GM11168 (cell line): Measurements from ENCODE around the gene SMIM5.

Experiments used
- in situ Hi-C: fragments of 300-500 bp; cut with MboI; formaldehyde crosslinking; loops from one replicate; pipeline ENCODE4 v1.12.0; 2022; ENCODE audit warnings: low sequenced_read_pairs; ENCODE audit not compliant: unreplicated experiment

Gene SMIM5

DNA sequence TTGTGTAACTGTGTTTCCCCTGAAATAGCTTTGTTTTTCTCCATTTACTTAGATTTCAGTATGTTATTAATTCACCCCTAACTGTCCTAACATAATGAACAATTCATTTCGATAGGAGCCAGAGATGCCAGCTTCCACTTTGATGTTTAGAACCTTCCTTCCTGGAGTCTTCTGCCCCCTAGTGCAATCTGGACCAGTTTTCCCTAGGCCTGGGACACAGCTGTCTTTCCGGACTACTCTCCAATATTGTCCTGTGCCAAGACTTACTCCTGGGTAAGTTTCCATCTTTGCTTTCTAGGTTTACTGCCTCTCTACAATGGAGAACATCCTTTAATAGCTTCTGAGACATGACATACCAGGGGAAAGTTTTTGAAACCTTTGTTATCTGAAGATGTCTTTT is 20.9 kb downstream of the SMIM5 start:
- in situ Hi-C loops = no loop called here

DNA sequence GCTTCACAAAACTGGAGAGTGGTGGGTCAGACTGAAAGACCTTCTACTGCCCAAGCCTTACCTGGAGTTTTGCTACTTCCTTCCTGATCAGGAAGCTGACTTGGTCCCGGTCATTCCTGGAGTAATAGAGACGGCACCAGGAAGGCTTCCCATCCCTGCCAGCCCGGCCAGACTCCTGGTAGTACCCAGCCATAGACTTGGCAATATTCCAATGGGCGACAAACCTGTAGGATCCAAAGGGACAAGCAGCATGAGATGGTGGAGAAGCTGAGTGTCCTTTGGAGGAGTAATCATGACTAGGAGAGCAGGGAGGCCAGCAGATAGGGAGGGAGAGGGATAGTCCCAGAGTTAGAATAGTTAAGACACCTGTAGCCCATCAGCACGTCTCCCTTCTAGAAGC is 25.0 kb downstream of the SMIM5 start:
- in situ Hi-C loops = no loop called here

DNA sequence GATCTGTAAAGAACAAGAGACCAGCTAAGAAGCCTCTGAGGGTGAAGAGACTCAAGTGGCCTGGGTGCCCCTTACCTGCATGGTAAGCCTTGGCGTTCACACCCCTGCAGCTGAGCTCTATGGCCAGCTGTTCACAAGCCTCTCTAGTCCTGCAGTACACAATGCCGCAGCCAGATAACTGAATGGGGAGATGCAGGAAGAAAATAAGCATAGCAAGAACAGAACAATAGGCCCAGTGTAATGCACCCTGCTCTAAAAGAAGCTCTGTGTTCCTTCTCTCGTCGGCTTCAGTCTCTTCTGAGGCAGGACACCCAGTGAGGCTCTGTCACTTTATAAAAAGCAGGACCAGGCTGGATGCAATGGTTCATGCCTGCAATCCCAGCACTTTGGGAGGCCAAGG is 28.3 kb downstream of the SMIM5 start:
- in situ Hi-C loops = no loop called here

DNA sequence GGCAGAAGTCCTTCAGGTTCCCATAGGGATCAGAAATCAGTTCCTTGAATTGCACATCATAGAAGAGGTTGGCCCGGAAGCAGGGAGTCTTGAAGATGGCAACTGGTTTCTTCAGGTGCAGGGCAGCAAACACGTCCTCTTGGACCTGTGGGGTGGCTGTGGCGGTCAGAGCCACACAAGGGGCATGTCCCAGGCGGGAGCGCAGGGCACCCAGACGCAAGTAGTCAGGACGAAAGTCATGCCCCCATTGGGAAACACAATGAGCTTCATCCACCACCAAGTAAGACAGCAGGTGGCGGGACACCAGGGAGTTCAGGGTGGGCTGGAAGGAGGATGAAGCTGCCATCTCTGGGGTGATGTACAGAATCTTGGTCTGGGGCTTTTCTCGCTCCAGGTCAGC is 29.3 kb downstream of the SMIM5 start:
- in situ Hi-C loops = no loop called here

DNA sequence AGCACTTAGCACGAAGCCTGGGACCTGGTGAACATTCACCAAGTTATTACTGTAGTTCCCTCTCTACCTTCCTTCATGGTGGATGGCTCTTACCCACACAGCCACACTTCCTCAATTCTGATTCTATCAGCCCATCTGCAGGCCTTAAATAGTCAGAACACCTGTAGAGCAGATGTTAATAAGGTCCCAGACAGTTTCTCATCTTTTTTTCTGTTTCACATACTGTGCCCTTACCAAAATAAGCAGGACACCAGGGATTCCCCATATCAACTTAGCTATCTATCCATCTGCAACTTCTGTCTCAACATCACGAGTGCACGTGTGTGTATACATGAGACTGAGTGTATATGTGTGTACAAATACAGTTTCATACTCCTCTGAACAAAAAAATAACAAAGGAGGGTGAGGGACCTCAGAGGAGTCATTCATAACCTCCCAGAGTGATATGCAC is 30.9 kb downstream of the SMIM5 start:
- in situ Hi-C loops = no loop called here

DNA sequence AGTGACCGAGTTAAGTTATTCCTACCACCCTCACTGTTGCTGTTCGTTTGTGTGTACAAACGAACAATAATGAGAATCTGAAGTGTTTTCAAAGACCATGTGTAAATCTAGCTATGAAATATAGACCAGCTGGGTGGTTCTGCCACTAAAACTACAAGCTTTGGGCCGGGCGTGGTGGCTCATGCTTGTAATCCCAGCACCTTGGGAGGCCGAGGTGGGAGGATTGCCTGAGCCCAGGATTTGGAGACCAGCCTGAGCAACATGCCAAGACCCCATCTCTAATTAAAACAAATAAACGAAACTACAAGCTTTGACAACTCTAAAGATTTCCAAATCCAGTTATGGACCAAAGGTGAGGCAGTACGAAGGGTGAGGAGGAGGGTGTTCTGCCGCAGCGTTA is 32.7 kb downstream of the SMIM5 start:
- in situ Hi-C loops = no loop called here

DNA sequence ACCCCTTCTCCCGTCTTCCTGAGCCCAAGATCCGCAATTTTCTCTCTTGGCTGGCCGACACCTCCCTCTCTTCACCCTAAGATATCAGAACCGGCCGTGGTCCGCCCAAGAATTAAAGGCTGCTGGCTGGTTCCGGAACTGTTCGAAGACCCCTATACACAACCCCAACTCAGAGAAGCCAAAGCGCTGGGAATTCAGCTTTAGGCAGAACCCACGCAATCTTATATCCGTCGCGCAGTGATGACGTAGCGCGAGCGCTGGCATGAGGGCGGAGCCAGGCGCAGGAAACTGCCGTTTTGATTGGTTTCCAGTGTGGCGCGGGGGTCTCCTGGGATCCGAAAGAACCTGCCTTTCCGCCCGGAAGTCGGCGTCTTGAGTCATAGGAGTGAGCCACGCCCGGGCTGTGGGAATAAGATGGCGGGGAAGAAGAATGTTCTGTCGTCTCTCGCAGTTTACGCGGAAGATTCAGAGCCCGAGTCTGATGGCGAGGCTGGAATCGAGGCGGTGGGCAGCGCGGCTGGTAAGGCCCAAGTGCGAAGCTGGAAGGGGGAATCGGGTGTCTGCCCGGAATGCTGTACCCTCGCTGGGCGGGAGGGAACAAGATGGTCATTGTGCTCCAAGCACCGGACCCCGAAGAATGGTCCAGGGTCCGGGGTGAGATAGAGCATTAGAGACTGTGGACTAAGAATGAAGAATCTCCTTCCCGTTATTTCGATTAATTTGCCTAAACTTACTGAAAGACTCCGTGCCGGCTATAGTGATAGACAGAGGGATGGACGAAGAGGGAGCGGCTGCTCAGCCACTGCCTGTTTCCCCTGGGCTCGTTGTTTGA is 33.9 kb downstream of the SMIM5 start, which contains the start of the genes RECQL5 and SAP30BP:
RECQL5 (minus strand) TSS at position 196 of the 832 bp plus-strand sequence. CDS start 597 bp downstream, outside the sequence.
SAP30BP (plus strand) TSS at position 380 of the 832 bp plus-strand sequence; CDS start at position 415, 35 bp downstream.
- in situ Hi-C loops = no loop called here

DNA sequence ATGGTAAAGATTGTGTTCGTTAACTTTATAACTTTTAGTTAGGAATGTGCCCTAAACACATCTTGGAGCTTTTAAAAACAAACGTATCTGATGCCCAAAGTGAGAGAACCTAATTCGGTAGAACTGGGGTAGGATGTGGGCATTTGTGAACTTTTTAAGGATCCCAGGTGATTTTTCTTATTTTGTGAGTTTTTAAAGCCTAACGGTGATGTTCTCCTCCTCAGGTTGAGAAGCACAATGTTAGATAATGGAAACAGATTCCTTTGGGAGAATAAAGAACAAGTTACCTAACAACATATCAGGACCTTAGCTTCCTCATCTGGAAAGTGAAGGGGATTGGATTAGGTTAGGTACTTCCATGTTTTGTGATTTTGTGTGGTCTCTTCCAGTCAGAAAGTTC is 34.6 kb downstream of the SMIM5 start:
- in situ Hi-C loops = no loop called here

DNA sequence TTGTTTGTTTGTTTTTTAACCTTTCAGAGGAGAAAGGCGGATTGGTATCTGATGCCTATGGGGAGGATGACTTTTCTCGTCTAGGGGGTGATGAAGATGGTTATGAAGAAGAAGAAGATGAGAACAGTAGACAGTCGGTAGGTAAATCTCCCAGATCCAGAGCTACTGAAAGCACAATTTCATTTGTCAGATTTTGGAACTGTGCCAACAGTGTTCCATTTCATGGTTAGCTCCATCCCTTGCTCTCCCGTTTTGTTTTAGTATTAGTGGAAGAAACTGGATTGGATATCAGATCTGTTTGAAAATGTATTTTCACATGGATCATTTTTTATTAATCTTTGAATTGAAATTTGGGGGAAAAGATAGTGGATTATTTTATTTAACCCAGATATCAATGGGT is 35.3 kb downstream of the SMIM5 start:
- in situ Hi-C loops = no loop called here

DNA sequence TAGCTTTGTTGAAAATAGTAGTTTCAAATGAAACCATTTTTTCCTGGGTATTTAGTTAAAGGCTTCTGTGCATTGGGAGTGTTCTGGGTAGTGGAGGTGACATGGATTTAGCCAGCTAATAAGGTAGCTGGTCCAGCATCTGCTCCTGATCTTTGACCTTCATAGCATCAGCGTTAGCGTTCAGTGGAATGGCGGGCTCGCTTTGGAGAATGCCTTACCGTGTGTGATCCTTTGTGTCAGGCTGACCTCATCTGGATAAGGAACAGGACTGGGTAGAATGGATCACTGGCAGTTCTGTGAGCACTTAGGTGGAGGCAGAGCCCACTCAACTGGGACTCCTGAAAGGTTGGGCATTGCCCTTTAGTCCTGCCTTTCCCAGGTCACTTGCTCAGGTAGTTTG is 37.6 kb downstream of the SMIM5 start:
- in situ Hi-C loops = loop anchor here (5.0 kb wide), 1 partner anchor 76 kb away; no protein-coding TSS in a partner anchor

DNA sequence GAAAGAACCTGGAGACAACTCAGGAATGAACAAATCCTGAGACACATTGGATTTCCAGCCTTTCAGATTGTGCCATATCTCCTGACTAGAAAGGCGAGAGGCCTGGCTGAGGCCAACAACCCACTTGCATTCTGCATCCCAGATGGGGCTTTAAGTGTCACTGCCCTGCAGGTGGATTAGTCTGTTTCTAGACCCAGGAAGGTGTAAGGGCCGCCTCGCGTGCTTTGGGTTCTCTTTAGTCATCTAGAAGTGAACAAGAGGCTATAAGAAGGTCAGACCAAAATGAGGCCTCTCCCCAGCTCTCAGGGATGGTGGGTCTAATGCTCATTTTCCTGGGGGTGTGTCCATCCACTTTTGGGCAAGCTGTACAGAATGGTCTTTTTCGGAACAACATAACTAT is 38.8 kb downstream of the SMIM5 start:
- in situ Hi-C loops = loop anchor here (5.0 kb wide), 1 partner anchor 75 kb away; no protein-coding TSS in a partner anchor

DNA sequence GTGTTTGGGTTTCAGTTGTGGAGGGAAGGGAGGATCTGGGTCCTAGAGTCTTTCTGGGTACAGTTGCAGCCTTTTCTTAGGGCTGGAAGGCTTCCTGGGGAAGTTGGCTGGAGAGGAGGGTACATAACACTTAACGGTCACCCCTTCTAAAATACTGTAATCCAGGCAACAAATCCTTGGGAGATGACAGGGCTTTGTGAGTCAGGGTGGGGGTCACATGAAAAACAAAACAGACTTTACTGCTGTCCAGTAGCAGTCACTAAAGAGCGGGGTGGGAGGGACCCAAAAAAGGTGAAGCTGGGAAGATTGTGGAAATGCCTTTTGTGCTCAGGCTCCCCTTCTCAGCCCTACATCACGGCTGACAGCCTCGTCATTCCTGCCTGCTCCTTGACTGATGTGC is 40.3 kb downstream of the SMIM5 start:
- in situ Hi-C loops = loop anchor here (5.0 kb wide), 1 partner anchor 74 kb away; no protein-coding TSS in a partner anchor

DNA sequence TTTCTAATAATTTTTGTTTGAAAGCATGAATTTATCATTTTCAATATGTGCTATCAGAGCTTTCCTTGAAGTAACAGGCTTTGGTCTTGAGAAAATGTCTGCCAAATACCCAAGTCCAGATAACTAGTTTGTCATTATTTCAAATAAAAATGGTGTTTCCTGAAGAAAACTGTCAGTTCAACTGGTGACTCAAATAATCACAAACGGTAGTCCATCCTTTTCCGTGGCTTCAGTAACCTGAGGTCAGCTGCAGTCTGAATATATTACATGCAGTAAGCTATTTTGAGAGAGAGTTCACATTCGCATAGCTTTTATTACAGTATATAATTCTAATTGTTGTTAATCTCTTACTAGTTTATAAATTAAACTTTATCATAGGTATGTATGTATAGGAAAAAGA is 43.2 kb downstream of the SMIM5 start:
- in situ Hi-C loops = no loop called here

DNA sequence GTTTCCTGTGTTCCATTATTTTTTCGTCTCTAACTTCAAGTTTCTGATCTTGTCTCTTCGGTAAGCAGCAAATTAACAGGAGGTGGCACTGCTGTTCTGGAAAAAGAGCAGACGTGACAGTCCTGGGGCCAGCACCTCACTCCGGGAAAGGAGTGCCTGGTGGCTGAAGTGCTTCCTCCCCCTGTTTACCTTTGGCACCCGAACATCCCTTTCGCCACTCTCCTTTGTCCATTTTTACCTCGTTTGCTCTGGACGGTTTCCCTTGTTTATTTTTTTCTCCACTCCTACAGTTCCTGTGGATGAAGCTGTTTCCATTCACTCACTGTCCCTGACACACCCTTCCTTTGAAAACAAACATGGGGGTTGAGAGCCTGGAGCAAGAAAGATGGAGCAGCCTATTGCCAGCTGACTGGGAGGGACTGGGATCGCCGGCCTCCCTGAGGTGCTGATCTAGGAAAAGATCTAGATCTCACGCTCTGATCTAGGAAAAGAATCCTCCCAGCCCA is 46.5 kb downstream of the SMIM5 start:
- in situ Hi-C loops = no loop called here

DNA sequence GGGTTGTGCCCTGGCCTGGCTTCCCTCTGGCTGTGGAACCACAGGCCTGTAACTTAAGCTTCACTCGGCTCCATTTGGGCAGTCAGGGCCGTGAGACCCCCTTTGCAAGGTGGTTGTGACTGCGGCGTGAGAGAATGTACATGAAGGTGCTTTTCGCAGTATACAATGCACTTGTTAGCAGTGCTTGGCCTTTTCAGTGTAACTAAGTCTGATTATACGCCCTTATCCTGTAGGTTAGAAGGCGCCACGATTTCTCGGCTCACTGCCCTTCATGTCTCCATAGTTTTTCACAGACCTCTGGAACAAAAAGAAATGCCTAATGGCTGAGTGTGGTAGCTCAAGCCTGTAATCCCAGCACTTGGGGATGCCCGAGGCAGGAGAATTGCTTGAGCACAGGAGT is 47.2 kb downstream of the SMIM5 start:
- in situ Hi-C loops = no loop called here

DNA sequence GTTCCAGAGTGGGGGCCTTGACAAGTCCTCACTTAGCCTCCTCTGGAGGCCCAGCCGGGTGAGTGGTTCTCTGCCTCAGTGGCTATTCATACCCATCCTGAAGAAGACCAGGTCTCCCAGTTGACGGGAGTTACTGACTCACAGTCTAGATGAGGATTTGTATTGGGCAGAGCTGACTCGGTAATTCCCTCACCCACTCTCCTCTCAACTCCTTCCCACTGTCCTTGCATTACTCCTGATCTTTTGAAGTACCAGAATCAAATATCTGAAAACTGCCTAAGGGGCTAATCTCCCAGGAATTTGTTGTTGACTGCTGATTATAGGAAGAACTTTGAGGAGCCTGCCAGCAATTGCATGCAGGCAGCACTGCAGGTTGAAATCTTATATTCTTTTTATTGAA is 48.1 kb downstream of the SMIM5 start:
- in situ Hi-C loops = no loop called here

DNA sequence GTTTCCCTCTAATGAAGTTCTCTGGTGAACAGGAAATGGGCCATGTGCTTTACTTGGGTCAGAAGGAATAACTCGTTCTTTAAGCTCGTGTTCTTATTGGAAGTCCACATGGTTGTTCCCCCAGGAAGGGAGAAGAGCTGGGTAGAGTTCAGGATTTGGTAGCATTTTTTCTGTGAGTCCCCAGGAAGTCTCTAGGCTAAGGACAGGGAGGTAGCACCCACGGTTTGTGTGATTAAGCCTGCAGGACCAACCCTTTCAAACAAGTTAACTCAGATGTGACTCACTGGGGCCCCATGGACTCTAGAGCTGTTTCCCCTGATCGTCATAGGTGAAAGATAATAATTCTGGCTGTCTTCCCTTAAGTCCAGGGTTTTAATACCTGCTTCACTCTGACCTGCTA is 50.3 kb downstream of the SMIM5 start:
- in situ Hi-C loops = no loop called here

DNA sequence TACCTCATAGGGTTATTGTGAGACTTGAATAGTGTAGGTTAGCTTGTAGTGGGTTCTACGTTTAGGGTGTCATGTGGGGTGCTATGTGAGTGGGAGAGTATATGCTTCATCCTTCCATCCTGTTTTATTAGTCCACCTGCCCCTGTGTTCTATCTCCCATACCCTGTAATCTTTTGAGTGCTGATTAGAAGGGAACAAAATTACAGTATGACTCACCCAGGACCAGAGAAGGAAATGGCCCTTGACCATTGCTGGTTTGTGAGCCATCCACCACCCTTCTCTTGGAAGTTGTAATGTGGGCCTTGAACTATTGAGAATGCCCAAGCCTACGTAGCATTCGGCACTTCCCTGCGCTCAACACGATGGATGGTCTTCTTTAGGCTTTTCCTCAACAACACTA is 51.0 kb downstream of the SMIM5 start:
- in situ Hi-C loops = no loop called here

DNA sequence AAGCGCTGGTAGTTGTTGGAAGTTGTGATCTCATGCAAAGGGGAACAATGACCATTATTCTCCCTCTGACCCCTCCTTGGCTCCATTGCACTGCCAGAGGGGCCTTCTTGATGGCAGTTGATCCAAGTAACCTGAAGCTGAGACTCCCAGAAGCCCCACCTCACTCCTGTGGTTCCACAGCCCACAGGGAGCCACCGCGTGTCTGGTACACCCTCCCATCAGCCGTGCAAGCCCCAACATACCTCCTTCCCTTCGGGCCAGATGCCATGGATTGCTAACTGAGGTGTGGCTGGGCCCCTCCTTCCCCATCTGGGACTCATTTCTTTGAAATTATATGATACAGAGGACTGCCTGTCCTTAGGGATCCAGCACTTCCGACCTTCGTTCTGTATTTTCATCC is 51.7 kb downstream of the SMIM5 start:
- in situ Hi-C loops = loop anchor here (5.0 kb wide), 1 partner anchor 93 kb away; no protein-coding TSS in a partner anchor

DNA sequence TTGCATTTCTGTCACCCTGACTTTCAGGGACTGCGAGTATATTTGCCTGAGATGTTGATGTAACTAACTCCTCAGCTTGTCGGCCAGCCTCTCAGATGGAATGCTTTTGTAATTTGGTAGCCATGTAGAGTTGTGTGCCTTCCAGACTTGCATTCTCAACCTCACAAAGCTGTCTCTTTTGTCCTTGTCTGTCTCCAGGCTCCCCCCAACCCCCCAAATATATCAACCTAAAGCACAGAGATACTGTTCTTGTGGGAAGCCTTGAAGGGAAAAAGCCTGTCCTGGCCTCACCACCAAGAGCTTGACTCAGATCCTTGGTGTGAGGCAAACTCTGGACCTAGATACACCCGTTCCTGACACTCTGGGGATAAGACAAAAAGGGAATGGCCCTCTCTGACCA is 52.3 kb downstream of the SMIM5 start:
- in situ Hi-C loops = loop anchor here (5.0 kb wide), 1 partner anchor 93 kb away; no protein-coding TSS in a partner anchor

DNA sequence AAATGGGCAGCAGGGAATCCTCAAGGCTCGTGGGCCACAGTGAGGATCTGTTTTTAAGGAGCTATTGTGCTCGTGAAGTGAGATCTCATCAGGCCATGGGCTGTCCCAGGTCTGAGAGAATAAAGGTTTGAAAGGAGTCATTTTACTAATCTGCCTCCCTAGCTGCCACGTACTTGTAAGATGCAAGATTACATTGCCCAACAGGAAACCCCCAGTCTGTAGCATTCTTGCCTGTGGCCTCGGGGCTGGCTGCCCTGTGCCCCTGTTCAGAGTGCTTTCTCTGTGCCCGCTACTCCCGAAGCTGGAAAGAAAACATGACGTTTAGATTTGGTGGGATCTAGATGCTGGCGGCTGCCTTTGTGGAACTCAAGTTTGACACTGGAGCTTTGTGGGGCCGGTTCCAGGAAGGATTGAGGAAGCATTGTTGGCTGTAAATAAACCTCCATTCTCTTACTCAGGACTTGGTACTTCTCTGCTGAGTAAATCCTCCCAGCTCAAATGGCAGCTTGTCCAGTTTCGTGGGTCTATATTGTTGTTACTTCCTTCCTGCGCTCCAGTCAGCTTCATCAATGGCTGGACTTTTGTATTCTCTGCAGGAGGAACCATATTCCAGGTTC is 55.1 kb downstream of the SMIM5 start:
- in situ Hi-C loops = loop anchor here (5.0 kb wide), 1 partner anchor 96 kb away; no protein-coding TSS in a partner anchor
